Globus pallidus (tissue), 1 donor: ENCODE results near the gene SLC9A2.

ENCODE experiments used
- DNase-seq: peaks from one replicate; pipeline ENCODE4 v3.0.0-alpha.2; 2015; ENCODE audit warnings: low spot score

SLC9A2 gene

DNA sequence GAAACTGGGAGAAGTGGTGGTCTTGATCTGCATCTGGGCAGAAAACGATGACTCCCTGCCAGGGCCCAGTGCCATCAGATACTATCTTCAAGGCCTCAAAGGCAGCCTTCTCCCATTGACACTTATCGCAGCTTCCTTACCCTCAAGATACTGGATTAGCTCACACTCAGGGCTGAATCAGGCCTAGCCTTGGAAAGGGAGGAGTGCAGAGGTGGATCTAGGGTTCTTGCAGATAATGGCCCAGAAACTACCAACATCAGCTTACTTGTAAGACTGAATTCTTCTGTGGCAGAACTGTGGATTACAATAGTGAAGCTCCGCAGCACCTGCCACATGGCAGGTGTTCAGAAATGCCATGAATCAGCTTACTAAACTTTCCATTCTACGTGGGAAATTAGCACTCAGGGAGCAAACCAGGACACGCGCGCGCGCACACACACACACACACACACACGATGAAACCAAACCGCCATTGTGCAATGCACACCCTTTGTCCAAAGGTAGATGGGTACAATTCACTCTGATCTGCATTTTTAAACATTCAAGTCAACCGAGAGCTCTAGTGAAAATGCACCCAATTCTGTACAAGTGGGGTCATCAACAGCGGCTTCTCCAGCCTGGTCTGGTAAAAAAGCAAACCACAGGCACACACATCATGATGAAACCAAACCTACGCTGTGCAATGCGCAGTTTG, 116.2 kb downstream of the SLC9A2 start:
- DNase-seq, result peak; percentile 3

DNA sequence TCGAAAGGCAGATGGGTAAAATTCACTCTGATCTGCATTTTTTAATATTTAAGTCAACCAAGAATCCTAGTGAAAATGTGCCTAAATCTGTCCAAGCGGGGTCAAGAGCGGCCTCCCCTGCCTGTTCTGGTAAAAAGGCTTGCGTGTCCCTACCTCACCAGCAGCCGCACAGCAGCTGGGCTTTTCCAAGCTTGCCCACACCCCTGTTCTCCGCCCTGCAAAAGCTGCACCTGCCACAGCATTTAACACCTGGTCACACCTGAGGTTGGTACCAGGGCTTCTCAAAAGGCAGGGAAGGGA, 116.7 kb downstream of the SLC9A2 start:
- peak; percentile 1 for DNase-seq

DNA sequence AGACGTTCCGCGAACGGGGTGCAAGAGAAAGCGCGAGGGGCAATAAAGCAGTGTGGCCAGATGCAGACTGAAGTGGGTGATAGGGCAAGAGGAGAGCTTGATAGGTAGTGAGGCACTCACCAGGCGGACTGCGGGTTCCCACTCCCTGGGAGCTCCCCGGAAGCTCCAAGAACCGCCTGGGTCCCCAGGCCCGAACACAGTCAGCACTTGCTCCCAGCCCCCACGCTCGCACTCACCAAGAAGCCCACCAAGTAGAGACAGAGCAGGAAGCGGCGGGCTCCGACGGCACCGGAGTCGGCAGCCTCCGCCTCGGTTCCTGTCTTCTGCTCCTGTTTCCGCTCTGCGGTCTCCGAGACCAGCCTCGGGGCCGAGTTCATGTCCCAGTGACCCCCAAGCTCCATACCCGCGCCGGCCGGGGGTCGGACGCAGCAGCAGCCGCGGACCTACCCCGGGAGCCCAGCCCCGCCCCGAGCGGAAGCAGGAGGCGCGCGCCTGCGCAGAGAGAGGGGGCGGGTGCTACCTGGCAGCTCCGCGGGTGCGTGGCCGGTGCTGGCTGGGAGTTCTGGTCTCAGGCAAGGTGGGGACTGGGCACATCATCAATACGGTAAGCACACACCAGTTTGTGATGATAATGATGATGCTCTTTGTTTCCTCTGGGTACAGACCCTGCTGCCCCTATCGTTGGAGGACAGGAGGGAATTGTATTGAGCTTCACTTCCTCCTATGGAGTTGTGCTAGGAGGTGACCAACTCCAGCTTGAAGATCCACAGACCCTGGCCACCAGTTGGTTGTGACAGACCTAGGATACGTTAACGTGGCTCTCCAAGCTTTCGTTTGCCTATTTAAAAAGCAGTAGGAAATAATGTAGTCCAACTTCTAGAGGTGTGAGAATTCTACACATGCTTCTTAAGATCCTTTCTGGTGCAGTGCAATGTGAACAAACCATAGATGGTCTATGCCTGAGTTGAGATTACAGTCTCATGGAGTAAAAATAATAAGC, 117.4 kb downstream of the SLC9A2 start:
- peak; percentile 57 for DNase-seq

DNA sequence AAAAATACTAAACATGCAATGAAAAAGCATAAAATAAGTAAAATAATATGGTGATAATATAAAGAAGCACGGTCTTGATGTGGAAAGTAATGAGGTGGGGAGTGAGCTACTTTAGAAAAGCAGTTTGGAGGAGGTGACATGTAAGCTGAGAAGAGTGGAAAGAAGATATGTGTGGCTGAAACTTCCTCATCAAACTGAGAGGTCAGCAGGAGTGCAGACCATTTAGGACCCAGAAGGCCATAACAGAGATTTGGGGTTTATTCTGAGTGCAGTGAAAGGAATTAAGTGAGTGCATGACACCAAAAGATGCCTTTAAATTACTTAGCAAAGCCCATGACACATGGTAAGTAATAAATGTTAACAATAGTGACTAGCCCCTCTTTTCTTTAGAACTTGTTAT, 118.1 kb downstream of the SLC9A2 start:
- no peak for DNase-seq

DNA sequence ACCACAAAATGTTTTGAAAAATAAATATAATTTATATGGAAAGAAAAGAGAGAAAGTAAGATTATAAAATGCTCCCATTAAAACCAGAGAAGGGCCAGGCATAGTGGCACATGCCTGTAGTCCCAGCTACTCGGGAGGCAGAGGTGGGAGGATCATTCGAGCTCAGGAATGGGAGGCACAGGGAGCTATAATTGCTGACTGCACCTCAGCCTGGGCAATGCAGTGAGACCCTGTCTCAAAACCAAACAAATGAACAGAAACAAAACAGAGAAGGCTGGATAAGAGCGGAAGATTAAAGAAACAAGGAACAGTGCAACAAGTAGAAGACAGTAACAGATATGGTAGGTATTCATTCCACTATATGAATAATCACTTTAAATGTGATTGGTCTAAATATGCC, 123.9 kb downstream of the SLC9A2 start:
- DNase-seq, result no peak

DNA sequence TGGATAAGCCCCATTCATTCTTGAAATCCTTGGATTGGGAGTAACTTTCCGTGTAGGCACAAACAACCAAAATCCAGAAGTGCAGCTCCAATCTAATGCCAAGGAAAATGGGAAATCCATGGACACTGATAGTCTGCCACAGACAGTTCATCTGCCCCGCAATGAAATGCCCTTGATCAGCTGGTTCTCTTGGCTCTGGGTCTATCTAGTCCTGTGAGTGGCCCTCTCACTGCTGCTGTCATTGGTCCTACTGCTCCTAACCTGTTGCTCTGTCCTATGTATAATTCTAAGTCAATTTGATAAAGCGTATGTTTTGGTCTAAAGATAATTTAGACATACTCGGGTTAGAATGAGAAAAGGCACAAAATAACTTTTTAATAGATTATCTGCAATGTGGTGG, 128.8 kb downstream of the SLC9A2 start:
- no peak for DNase-seq

DNA sequence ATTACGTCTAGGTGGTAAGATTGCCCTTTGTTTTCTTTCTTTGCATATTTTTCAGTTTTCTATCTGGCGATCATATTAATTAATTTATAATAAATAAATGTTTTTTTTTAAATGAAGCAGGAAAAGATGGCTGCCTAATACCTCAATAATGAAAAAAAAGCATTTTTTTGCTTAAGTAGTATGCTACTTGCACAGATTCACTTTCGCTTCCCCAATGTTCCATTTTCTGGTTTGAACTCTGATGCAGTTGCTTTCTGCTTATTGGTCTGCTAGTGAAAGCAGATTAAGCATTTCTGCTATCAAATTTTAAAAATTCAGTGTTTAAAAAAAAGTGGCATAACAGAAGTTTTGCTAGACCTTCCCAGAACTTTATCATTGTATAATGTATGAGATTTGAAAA, 130.6 kb downstream of the SLC9A2 start:
- DNase-seq, result no peak

DNA sequence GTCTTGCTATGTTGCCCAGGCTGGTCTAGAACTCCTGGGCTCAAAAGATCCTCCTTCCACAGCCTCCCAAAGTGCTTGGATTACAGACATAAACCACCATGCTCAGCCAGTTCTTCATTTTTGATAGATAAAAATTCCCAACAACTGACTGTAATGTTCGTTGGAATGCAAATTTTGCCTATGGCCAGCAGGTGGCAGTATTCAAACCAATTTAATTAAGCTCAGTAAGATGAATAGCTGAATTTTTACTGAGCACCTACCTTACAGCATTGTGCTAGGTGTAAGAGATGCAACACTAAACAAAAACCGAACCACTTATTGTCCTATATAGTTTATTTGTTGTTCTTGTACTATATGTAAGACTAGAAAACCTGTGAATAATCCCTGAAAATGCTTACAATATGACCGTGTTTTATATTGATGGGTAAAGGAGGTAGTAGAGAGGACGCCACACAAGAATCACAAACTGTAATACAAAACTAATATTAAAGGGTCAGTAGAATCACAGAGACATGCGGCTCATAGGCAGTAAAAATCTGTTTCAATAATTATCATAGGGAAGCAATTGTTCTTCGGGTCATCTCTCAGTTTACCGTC, 134.3 kb downstream of the SLC9A2 start:
- peak; percentile 20 for DNase-seq

DNA sequence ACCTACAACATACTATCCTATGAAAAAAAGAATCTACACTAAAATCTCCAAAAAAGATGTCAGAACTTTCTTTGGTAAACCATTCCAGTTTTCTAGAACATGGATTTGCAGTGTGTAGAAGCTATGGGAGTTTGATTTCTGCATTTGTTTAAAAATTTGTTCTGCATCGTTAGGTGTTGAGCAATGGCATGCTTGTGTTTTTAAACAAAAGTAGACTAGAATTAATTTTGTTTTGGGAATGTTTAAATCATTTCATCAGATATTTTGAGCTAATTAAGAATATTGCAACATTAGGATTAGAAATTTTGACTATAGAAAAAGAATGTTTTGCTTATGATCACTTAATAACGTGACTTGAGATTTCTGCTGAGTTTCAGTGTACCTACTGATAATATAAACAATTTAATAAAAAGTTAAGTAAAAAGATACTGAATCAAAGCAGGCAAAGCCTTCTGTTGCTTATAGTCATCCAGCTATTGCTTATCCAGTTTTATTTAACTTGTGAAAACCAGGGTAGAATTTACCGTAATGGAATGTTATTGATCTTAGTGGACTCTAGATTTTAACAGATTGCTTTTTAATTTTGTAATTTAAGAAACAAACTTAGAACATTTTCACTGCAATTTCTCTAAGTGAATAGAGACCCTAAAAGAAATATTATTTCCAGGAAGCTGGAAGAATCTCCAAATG, 135.2 kb downstream of the SLC9A2 start:
- no peak for DNase-seq

DNA sequence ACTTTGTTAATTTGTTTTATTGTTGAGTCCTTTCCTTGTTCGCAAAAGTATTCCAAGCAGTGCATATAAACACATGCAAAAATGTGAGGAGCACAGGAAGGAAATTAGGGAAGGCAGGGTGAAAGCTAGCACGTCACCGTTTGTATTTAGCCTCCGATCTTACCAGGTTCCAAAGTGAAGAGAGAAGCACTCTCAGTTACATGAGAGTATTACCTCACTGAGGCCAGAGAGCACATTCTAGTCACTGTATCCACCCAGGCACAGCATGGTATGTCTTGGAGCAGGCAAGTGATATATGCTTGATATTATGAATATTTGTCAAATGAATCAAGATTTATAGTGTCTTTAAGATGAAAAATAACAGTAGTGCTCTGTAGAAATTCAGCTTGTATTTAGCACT, 135.9 kb downstream of the SLC9A2 start:
- DNase-seq, result no peak

DNA sequence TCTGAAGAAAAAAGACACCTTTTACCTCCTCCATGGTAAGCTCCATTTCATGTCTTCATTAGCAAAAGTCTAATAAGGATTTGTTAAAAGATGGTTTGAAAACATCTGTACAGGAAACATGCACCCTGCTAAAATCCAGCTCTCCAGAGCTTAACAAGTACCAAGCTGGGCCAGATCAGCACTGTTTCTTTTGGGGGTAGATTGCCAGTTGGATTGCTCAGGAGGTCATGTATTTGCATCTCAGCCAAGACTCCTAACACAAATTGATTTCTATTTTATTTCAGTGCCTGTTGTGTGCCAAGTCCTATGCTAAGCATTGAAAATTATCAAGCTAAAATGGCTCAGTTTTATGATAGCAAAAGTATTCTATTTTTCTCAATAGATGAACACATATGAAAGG, 139.1 kb downstream of the SLC9A2 start:
- DNase-seq, result no peak
